Stimulated activated CD4-positive, alpha-beta T cell treated with anti-CD3 and anti-CD28 coated beads, Interleukin-12 subunit alpha, Interleukin-12 subunit beta, amount 100 ng/mL, for 24 hours (primary cell): ENCODE results near the gene SREBF1.

Experiments
- DNase-seq, 2 experiments: peaks; one replicate each; pipeline ENCODE4 v3.0.0-alpha.2; 2020; ENCODE audit warnings: low read depth in 2 of 2

SREBF1 gene

GRCh38 chr17:17859909-17860765 is 23.4 kb upstream of the SREBF1 start:
- DNase-seq, result peak; percentile 46 to 62

DNA sequence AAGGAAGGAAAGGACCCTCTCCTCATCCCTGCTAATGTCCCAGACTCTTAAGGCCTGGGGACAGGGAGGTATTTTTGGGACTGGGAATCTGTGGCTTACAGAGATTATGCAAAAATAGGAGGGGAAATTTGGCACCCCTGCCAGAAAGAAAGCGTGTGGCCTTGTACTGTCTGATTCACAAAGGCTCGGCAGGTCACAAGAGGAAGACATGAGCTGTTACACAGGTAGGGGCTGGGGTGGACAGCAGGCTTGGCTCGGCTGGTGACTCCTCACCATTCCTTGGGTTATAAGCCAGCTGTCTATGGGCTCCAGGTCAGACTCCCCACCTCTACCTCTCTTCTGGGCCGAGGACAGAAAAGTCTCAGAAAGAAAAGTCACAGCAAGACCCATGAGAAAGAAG is 20.7 kb upstream of the SREBF1 start:
- no peak for DNase-seq

DNA sequence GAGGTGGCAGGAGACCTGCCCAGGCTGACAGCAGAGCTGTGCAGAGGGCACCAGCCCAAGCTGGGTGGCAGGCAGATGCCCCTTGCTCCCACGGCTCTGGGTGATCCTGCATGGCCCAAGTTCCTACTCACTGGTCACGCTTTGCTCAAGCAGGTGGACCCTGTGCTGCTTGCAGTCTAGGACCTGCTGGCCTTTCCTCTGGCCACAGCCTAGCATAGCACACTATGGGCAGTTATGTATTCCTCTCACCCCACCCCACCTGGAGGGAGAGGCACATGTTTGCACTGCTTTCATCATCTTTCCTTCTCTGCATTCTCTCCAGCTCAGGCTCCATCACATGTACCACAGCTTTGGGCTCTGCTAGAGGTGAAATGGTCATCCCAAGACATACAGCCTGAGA is 19.6 kb upstream of the SREBF1 start:
- no peak for DNase-seq

- no peak for DNase-seq
These were observed 19.2 kb upstream of the SREBF1 start for GRCh38 chr17:17855976-17856375.

DNA sequence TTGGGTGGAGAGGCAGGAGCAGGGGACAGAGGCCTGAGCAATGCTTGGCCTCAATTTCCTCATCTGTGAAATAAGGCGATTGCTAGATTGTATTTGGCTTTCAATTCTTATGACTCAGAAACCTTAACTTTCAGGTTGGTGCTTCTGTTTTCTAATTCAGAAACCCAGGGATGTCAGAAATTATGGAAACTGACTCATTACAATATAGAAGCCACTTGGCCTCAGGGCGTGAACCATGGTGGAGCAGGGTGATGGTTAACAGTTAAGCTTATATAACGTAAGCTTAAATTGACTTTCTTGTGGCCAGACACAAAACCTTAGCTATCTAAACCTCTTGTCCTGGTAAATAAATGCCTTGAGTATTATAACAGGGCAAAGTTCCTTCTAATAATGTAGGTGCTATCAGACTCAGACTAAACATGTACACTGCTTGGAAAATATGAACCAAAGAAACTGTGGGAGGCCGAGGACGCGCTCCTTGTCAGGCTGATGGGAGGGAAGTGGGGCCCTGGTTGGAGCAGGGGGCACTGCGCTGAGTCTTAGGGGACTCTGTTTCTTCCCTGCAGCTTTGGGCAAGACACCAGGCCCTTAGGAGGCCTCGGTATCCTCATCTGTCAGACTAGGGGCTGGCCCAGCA is 17.1 kb upstream of the SREBF1 start:
- DNase-seq, result peak in 1 of 2 experiments; percentile 47

- DNase-seq, result no peak
These were observed 16.1 kb upstream of the SREBF1 start for GRCh38 chr17:17852930-17853329.

- DNase-seq, result no peak
These were observed 14.6 kb upstream of the SREBF1 start for GRCh38 chr17:17851103-17852002.

- DNase-seq, result peak in 1 of 2 experiments; percentile 49
These were observed 13.1 kb upstream of the SREBF1 start for GRCh38 chr17:17849845-17850373.

DNA sequence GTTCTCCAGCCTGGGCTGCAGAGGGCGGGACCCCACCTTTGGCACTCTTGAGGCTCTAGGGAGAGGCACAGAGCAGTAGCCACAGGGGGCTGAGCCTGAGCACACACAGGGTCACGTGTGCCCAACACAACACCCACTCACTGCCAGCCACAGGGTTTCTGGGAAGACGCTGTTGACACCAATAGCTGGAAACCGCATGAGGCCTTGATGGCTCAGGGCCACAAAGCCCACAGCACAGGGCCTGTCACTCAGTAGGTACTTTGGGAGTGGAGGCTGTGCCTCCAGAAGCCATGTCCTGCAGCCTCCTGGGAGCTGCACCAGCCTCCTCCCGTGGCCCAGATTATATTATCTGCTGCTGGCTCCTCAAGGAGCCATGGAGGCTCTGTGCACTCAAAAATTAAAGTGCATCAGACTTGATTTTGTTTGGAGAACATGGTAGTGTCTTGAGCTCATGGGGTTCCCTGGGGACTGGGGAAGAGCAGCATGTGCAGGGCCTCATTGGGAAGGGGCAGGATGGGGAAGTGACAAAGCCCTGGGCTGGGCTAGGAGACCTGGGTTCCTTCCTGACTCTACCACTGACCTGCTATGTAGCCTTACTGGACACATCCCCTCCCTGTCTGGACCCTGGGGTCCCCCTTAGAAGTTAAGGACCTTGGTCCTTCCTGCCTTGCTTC is 12.5 kb upstream of the SREBF1 start:
- DNase-seq, result peak; percentile 59 to 82

- no peak for DNase-seq
These were observed 11.7 kb upstream of the SREBF1 start for GRCh38 chr17:17848311-17849082.

DNA sequence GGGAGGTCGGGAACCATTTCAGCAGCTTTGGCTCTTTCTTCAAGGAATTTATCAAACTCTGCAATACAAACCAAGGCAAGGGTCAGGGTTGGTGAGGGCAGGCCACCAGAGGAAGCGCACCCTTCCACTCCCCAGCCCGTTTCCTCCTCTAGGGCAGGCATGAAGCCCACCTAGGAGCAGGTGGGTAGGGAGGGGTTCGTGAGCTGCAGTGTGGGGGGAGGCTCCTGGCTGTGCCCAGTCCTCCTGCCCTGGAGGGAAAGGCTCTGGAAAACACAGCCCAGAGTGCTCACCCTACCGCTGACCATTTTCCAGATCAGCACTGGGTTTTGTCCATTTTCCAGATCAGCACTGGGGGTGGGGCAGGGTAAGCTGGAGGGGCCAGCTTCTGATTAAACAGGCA is 10.9 kb upstream of the SREBF1 start:
- no peak for DNase-seq

DNA sequence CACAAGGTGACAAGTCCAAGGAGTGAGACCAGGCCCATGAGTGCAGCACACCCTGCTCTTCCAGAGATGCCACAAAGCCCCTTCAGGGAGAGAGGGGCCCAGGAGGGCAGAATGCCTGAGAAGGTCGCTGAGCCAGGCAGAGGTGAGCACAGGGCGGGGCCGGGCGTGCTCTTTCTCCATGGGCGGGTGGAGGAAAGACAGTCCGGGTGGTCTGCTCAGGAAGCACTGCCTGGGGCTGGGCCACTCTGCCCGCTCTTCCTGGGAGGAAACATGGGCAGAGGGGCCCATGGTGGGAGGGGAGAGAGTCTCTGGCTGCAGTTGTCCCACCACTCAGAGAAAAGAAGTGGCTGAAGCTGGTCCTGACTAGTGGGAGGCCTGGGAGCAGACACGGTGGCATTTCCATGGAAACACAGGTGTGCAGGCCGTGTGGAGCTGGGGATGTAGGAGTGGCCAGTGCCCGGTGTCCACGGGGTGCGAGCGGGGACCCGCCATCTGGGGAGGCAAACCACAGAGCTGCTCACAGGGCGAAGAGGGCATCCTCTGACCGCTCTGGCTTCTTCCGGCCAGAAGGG is 10.4 kb upstream of the SREBF1 start:
- DNase-seq, result no peak

GRCh38 chr17:17846645-17847044 is 9.9 kb upstream of the SREBF1 start:
- DNase-seq, result no peak

DNA sequence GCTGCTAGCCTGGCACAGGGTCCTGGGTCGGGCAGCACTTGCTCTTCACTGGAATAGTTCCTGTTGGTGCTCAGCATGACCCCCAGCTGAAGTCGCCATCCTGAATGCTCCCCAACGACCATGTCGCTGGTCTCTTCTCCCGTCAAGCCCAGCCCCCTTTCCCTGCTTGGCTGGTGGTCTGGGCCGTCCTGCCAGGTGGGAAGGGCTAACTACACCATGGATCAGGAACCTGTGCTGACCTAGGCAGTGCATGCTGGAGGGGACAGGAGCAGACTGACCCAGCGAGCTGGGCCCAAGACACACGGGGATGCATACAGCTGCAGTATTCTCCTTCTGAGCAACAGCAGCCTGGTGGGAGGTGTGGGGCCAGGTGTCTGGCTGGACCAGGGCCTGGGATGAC is 9.2 kb upstream of the SREBF1 start:
- no peak for DNase-seq

- DNase-seq, result no peak
These were observed 8.4 kb upstream of the SREBF1 start for GRCh38 chr17:17845046-17845775.

GRCh38 chr17:17844500-17844899 is 7.7 kb upstream of the SREBF1 start:
- no peak for DNase-seq

DNA sequence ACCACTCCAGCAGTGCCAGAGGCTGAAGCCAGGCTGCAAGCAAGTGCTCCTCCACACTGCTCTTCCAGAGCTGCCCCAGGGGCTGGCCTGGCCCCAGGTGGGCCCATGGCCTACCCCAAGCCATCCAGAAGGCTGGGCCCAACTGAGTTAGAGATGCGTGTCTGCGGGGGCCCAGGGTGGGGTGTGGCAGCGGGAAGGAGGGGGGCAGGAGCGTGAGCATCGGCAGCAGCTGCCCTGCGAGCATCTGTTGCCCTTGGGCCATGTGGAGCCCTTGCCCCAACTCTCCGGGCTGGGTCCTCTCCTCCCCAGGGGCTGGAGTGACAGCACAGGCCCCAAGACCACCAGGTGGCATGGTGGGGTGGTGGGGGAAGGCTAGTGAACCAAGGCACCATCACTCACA is 7.3 kb upstream of the SREBF1 start:
- DNase-seq, result no peak

DNA sequence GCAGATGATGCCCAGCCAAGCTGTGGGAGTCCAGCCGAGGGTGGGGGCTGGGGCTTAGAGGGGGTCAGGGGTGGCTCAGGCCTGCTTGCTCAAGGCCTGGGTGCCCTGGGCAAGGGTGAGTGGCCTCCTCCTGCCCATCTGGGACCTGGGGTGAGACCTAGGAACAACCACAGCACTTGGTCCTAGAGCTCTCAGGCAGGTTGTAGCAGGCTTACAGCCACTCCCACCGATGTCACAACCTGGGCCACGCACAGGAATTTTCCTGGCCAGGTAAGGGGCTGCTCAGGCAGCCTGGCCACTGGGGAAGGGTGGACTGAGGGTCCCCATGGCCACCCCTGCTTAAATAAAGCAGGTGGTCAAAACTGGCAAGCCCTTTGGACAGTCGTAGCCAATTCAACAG is 6.3 kb upstream of the SREBF1 start:
- DNase-seq, result no peak

GRCh38 chr17:17842111-17842876 is 5.5 kb upstream of the SREBF1 start:
- DNase-seq, result no peak
